HuH-7.5 (cell line): Measurements from ENCODE around the gene ST13.
"Not testable (repeated sequence)": the region's sequence is repeated elsewhere in the genome, so short reads cannot be mapped to it uniquely, and the experiment has no call there.

Source experiments
- DNase-seq: peaks from one replicate; pipeline ENCODE4 v3.0.0; 2011; ENCODE audit warnings: low spot score

ST13 gene

GRCh38 chr22:40781749-40782148, 74.7 kb downstream of the ST13 start:
- DNase-seq, result not testable (repeated sequence)
